Astrocyte of the cerebellum (primary cell): ENCODE measurements around the gene KCNH5.

Experiments
- DNase-seq: peaks from one replicate; pipeline ENCODE4 v3.0.0-alpha.2; 2011; ENCODE audit warnings: low read depth
- H3K4me3 ChIP-seq: 2 replicates; pipeline ENCODE4 v1.5.1; 2011; ENCODE audit warnings: mild to moderate bottlenecking, low read depth, low read length, moderate library complexity
- CTCF ChIP-seq: IDR thresholded peaks from 2 replicates; pipeline ENCODE4 v1.5.1; 2012; ENCODE audit warnings: low read length, low read depth, moderate library complexity, mild to moderate bottlenecking; ENCODE audit errors: missing control alignments
- in situ Hi-C: cut with HindIII; loops from 2 replicates; pipeline ENCODE4 v1.10.0; 2017; ENCODE audit warnings: low sequenced_read_pairs

Gene KCNH5

GRCh38 chr14:63011623-63012022 is 33.6 kb downstream of the KCNH5 start:
- no peak overlapping the region for H3K4me3 ChIP-seq
- TF ChIP-seq CTCF = no peak
- in situ Hi-C loops = no loop called here
- DNase-seq = no peak

GRCh38 chr14:63009495-63009894 is 35.8 kb downstream of the KCNH5 start:
- in situ Hi-C loops = no loop called here

GRCh38 chr14:63006531-63006930 is 38.7 kb downstream of the KCNH5 start:
- in situ Hi-C loops = no loop called here

More at GRCh38 chr14:63009495-63009894, 35.8 kb downstream of the KCNH5 start:
- H3K4me3 ChIP-seq = no peak overlapping the region
- DNase-seq = no peak
- TF ChIP-seq CTCF = no peak

GRCh38 chr14:62994096-62994495 is 51.2 kb downstream of the KCNH5 start:
- no peak overlapping the region for H3K4me3 ChIP-seq
- DNase-seq = no peak
- TF ChIP-seq CTCF = no peak
- in situ Hi-C loops = no loop called here

More at GRCh38 chr14:63006531-63006930, 38.7 kb downstream of the KCNH5 start:
- no peak for TF ChIP-seq CTCF
- H3K4me3 ChIP-seq = no peak overlapping the region
- no peak for DNase-seq

GRCh38 chr14:62988967-62989366 is 56.3 kb downstream of the KCNH5 start:
- peak; percentile 4 for DNase-seq
- no peak overlapping the region for H3K4me3 ChIP-seq
- in situ Hi-C loops = no loop called here
- no peak for TF ChIP-seq CTCF

GRCh38 chr14:62983821-62984220 is 61.4 kb downstream of the KCNH5 start:
- in situ Hi-C loops = no loop called here
- DNase-seq = no peak
- TF ChIP-seq CTCF = no peak
- H3K4me3 ChIP-seq = no peak overlapping the region

GRCh38 chr14:62980693-62981092 is 64.6 kb downstream of the KCNH5 start:
- no peak for DNase-seq
- H3K4me3 ChIP-seq = no peak overlapping the region
- TF ChIP-seq CTCF = no peak
- in situ Hi-C loops = no loop called here
